CD1c-positive myeloid dendritic cell (primary cell): ENCODE results near the gene EPB41L4B.
A peak's percentile ranks its signal among the peaks of the same experiment; 100 is the strongest.

ENCODE experiments used
- DNase-seq: peaks from one replicate; pipeline ENCODE4 v3.0.0-alpha.2; 2016; ENCODE audit errors: extremely low spot score

The EPB41L4B gene

DNA sequence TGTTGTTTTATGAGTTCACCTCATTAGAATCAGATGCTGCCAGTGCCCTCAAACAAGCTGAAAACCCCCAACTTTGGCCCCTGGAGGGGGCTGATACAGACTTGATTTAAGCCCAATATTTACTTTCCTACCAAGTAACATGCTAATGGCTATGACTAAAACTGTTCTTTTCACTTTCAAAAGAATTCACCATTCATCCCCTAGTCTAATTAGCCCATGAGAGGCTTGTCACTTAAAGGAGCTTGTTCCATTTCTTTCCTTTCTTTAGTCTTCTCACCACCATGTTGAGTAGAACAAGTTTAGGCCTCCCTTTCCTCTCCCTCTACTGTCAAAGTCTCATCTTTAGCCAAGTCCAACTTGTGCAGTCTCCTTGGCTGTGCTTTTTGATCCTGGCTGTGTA is 50.4 kb downstream of the EPB41L4B start:
- DNase-seq, result no peak

- no peak for DNase-seq
Measured at GRCh38 chr9:109269839-109270238, 51.0 kb downstream of the EPB41L4B start.

DNA sequence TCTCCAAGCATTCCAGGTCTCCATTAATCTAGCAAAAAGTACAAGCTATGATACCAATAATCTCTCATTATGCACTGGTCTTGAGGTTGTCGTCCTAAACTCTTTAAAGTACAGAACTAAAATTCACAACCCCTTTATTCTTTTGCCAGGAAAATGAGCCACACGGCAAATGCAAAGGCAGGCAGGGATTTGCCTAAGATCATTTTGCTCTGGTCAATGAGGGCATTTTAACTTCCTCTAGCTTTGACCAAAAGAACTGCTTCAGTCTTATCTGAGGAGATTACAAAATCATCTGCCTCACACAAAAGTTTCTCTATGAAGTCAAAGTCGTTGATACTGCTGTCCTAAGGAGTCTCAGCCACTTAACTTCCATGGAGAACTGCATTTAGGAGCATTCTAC is 51.8 kb downstream of the EPB41L4B start:
- DNase-seq, result no peak

- DNase-seq, result no peak
Measured at GRCh38 chr9:109267555-109267954, 53.3 kb downstream of the EPB41L4B start.

GRCh38 chr9:109264877-109265587 is 55.8 kb downstream of the EPB41L4B start:
- DNase-seq, result no peak

DNA sequence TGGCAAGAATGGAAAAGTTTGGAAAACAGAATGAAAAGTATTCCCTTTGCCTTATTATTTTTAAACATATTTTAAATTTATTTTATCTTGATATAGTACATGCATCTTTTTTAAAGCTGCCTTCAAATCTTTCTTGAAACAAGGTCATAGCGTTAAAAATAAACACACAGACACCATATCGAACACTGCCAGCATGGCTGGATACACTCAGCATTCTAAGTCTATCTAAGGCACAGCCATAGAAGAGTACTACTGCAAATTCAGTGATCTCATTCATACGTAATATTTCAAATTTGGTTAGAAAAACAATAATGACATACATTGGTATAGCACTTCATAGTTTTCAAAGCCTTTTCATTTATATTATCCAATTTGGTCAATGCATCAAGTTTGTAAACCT is 57.5 kb downstream of the EPB41L4B start:
- no peak for DNase-seq

DNA sequence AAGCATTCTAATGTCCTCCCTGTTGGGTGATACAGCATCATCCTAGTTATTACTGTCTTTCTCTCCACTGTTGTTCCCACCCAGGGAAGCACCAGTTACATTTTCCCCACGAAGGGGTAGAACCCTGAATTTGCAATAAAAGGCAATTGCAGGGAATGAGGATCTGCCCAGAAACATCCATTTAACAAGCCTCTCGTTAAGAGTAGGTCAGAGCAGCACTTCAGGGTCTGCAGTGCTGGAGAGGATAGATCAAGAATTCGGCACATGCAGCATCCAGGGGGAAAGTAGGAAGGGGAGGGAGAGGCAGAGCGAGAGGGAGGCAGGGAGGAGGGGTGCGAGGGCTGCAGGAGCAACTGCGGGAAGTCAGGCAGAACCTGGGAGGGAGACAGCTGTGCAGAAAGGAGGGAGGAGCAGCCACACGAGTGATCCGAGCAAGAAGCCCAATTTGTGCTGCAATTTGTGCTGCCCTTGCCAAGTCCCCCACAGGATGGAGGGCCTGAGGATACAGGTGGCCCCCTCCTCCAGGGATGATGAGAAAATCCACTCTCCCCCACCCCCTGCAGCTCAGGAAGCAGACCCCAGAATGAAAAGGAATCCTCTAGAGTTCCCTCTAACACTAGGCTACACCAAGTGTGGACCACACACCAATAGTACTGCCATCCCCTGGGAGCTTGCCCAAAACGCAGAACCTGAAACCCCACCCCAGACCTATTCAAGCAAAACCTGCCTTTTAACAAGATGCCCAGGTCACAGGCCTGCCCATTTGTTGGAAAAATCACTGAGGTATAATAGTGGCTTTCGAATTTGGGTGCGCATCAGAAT is 62.2 kb downstream of the EPB41L4B start:
- DNase-seq, result no peak

- no peak for DNase-seq
Measured at GRCh38 chr9:109256336-109256735, 64.5 kb downstream of the EPB41L4B start.

GRCh38 chr9:109255394-109255793 is 65.5 kb downstream of the EPB41L4B start:
- DNase-seq, result no peak

- DNase-seq, result no peak
Measured at GRCh38 chr9:109254317-109254716, 66.5 kb downstream of the EPB41L4B start.

- no peak for DNase-seq
Measured at GRCh38 chr9:109253637-109254284, 67.1 kb downstream of the EPB41L4B start.

DNA sequence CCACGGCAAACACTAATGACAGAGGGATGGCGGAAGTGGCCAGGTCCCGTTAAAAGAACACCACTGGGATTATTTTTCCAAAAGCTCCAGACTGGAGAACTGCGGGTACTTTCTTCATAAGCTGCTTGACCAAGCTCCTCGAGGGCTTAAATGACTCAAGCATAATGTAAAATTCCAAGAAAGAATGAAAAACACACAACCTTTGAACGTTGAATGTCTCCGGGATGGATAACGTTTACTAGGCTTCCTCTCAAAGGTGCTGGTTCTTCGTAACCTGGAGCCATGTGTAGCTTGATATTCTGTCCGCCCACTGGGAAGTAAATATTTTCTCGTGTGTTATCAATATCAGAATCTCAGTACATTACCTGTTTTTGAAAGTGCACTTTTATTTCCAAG is 67.6 kb downstream of the EPB41L4B start:
- DNase-seq, result no peak

DNA sequence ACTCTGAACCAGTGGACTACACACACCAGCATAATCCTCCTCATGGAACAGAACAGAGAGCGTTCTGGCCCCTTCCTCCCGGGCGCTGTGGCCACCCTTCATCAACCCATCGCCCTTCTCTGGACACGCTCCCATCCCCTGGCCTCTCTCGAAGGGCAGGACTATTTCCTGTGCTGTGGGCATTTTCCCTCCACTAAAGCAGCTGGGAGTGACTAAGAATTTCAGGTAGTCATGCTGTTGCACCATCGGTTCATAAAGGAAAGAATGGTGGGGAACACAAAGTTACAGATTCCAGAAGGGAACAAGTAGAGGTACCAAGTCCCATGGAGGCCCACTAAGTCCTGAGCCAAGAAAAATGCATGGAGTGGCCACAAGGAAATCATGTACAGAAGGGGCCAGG is 68.6 kb downstream of the EPB41L4B start:
- no peak for DNase-seq

- no peak for DNase-seq
Measured at GRCh38 chr9:109251776-109252106, 69.1 kb downstream of the EPB41L4B start.

DNA sequence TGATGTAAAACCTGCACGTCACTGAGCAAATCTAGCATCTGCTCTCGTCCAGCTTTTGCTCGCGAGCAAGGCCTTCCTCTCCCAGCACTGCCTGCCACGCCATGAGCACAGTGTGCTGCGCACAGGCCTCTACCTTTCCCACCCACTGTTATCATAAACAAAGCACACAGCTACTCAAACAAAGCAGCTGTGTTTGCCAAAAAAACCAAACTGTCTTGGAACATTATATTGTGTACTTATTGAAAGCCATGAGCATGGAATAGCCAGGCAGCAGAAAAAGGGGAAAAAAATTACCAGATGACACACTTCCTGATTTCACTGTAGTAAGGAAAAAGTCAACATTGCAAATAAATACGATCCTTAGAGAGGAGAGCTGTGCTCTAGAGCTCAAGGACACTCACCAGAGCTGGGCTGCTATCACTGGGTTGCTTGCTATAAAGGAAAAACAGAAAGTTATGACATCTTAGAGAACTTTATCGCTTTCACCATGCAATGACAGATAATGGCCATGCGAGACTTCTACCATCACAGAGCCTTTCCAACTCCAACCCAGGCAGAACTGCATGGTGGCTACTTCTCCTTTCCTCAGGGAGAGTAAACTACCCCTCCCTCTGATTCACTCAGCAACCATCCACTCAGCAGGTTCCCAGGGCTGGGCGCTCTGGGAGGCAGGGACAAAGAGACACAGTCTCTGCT is 69.6 kb downstream of the EPB41L4B start:
- DNase-seq, result peak; percentile 42

GRCh38 chr9:109250771-109251079 is 70.1 kb downstream of the EPB41L4B start:
- no peak for DNase-seq

GRCh38 chr9:109250311-109250741 is 70.5 kb downstream of the EPB41L4B start:
- DNase-seq, result no peak

DNA sequence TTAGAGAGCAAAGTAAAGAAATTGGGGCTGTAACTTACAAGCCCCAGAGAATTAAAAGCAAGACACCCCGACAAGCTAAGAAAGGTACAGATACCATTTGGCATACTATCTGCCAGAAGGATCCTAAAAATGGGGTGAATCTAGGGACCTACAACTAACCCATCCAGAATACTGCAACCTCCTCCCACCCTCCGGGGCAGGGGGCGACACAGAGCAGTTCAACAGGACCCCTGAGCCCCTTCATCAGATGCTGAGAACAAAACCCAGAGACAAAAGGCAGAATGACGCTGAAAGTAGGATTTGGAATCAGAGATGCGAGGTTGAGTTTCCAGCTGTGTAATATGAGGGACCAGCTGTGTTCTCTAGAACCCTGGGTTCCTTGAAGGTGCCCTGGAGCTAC is 71.2 kb downstream of the EPB41L4B start:
- DNase-seq, result no peak

DNA sequence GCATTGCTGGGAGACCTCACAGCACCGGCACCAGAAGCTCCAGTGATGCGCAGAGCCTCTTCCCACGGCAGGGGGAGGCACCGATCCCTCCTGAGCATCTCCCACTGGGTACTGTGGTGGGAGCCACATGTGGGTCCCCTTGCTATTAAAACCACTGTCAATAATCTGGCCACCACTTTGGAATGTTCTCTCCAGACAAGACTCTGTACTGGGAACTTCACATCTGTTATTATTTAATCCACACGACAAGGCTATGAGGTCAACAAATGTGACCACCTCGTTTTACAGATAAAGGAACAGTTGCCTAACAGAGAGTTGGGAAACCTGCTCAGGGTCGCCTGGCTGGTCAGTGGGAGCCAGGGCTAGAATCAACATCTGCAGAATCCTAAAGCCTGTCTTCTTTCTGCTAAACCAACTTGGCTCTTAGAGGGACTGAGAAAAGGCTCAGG is 72.7 kb downstream of the EPB41L4B start:
- no peak for DNase-seq

DNA sequence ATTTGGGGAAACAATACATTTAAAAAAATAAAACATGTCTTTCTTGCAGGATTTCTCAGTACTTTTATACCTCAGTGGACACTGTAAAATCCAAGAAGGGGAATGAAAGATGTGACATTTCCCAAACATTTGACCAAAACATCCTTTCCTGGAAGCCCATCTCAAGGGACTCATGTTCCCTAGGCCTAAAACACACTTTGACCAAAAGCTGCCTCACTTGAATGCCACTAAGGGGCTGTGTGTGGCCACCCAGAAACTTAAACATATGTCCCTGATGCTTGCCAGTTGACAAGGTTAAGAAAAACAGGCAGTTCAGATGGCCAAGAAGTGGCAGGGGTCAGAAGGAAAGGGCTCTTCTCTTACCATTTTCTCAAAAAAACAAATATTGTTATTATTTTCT is 73.6 kb downstream of the EPB41L4B start:
- no peak for DNase-seq

DNA sequence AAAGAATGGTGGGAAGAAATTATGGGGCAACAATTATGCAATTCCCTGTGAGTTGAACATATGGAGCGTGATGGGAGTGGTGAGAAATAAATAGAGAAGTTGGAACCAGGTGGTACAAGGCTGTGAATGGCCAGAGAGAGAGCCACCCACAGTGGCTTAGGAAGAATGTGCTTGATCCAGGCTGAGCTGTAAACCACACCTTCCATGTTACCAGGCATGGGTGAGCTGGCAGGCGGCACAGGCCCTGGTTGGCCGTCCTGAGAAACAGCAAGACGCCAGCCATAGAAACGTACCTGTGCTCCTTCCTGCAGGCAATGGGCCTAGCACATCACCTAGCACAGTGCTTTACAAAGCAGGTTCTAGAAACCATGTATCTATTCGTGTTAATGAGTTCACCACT is 74.3 kb downstream of the EPB41L4B start:
- DNase-seq, result no peak

DNA sequence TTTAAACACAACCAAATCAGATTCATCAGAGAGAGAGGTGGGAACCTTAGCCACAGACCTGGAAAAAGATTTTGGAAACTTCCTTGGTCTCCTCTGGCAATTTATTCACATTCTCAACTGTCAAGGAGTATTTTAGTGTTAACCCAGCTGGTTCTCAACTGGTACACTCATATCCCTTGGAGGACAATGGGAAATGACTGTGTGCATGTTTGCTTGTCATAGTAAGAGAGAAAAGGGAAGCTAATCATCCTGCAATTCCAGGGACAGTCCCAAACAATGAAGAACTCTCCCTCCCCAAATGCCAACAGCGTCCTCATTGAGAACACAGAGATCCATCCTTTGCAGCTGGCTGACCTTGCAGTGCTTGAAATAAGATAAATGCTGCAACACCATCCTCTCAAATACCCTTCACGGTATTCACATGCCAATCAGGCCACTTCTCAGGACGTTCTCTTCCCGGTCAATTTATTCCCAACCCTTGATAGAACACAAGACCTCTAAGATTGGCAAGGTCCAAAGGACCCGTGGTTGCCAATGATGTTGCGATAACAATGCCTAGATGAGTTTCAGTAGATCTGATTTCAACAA is 75.5 kb downstream of the EPB41L4B start:
- no peak for DNase-seq
